Effector memory CD4-positive, alpha-beta T cell (primary cell): Measurements from ENCODE around the gene SAG.

Source experiments
- DNase-seq, 3 donors: peaks; one replicate each; pipeline ENCODE4 v3.0.0-alpha.2; 2020
- H3K27ac ChIP-seq: 2 replicates; pipeline ENCODE4 v1.7.0; 2013; ENCODE audit warnings: mild to moderate bottlenecking, low read length, moderate library complexity; ENCODE audit not compliant: insufficient read depth, poor library complexity, severe bottlenecking
- H3K27me3 ChIP-seq: replicated peaks from 2 replicates; pipeline ENCODE4 v1.7.0; 2013; ENCODE audit warnings: mild to moderate bottlenecking, low read length; ENCODE audit not compliant: insufficient read depth, control insufficient read depth, poor library complexity, severe bottlenecking
- H3K36me3 ChIP-seq: 2 replicates; pipeline ENCODE4 v1.7.0; 2013; ENCODE audit warnings: mild to moderate bottlenecking, low read length, moderate library complexity; ENCODE audit not compliant: control insufficient read depth, insufficient read depth
- H3K4me1 ChIP-seq: 2 replicates; pipeline ENCODE4 v1.7.0; 2013; ENCODE audit warnings: low read length, mild to moderate bottlenecking; ENCODE audit not compliant: control insufficient read depth, insufficient read depth, poor library complexity, severe bottlenecking
- H3K4me3 ChIP-seq: 2 replicates; pipeline ENCODE4 v1.7.0; 2013; ENCODE audit warnings: low read length, low read depth, mild to moderate bottlenecking; ENCODE audit not compliant: insufficient read depth, poor library complexity, severe bottlenecking
- H3K9me3 ChIP-seq: 2 replicates; pipeline ENCODE4 v1.7.0; 2013; ENCODE audit warnings: mild to moderate bottlenecking, low read length, moderate library complexity; ENCODE audit not compliant: control insufficient read depth

The SAG gene

DNA sequence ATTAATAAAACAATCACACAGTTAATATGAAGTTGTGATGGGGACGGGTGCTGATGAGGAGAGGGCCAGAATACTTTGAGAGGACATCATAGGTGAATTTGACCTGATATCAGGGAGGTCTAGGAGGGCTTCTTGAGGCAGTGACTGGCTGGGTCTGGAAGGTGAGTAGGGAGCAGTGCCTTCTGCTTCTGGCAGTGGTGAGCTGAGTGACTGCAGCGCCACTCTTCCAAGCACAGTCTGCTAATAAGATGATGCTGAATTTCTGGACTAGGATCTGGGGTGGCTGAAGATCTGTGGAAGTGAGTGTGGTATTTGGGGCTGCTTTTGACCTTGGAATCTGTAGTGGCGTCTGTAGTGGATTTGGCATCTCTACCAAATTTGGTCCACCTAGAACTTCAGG, 52.2 kb downstream of the SAG start:
- no peak for DNase-seq
- no peaks in the 10 kb centered on the region for H3K9me3 ChIP-seq
- peaks cover 19% of the 10 kb centered on the region for H3K4me1 ChIP-seq
- no peak overlapping the region for H3K27ac ChIP-seq
- no peaks in the 10 kb centered on the region for H3K36me3 ChIP-seq
- no peak overlapping the region for H3K4me3 ChIP-seq
- no peaks in the 10 kb centered on the region for H3K27me3 ChIP-seq

DNA sequence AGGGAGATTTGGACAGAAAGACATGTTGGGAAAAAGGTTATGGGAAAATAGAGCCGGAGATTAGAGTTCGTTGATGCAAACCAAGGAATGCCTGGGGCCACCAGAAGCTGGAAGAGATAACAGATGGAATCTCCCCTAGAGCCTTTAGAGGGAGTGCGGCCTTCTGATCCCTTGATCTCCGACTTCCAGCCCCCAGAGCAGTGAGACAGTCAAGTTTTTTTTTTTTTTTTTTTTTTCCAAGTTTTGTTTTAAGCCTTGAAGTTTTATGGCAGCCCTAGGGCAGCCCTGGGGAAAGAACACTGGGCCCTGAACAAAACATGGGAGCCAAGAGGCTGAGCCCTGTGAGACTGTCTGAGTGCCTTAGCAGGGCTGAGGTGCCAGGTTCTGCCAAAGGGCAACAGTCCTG, 53.2 kb downstream of the SAG start:
- H3K4me1 ChIP-seq, result peaks cover 13% of the 10 kb centered on the region
- DNase-seq, result no peak
- no peak overlapping the region for H3K4me3 ChIP-seq
- no peaks in the 10 kb centered on the region for H3K36me3 ChIP-seq
- H3K27ac ChIP-seq, result no peak overlapping the region
- H3K27me3 ChIP-seq, result no peaks in the 10 kb centered on the region
- H3K9me3 ChIP-seq, result no peaks in the 10 kb centered on the region

DNA sequence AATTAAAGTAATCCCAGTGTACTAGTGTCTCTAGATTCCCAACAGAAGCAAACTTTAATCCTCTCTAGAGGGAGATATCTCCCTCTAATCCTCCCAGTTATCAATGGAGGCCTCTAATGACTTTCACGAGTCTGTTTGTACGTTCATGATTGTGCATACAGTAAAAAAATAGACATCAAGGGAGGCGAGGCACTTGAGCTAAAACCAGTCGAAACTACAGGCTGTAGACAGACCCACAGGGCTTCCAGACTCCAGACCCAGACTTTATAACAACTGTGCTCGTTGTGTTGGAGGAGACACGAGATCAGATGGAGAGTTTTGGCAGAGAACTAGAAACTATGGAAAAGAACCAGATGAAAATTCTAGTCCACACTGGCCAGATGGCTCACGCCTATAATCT, 53.7 kb downstream of the SAG start:
- no peak overlapping the region for H3K4me3 ChIP-seq
- H3K9me3 ChIP-seq, result no peaks in the 10 kb centered on the region
- H3K27ac ChIP-seq, result no peak overlapping the region
- no peaks in the 10 kb centered on the region for H3K27me3 ChIP-seq
- H3K36me3 ChIP-seq, result no peaks in the 10 kb centered on the region
- no peak for DNase-seq
- H3K4me1 ChIP-seq, result peaks cover 8% of the 10 kb centered on the region

DNA sequence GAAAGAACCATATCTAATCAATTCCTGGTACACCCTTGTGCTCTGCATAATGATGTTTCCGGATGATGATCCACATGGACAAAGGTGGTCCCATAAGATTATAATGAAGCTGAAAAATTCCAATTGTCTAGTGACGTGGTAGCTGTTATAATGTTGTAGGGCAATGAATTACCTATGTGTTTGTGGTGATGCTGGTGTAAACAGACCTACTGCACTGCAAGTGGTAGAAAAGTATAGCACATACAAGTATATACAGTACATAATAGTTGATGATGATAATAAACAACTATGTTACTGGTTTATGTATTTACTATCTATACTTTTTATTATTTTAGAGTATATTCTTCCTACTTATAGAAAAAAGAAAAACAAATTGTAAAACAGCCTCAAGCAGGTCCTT, 55.1 kb downstream of the SAG start:
- Histone ChIP-seq H3K4me1 (no peaks in the 10 kb centered on the region), H3K36me3 (no peaks in the 10 kb centered on the region), H3K9me3 (no peaks in the 10 kb centered on the region), H3K27ac (no peak overlapping the region), H3K27me3 (no peaks in the 10 kb centered on the region), H3K4me3 (no peak overlapping the region)
- no peak for DNase-seq

DNA sequence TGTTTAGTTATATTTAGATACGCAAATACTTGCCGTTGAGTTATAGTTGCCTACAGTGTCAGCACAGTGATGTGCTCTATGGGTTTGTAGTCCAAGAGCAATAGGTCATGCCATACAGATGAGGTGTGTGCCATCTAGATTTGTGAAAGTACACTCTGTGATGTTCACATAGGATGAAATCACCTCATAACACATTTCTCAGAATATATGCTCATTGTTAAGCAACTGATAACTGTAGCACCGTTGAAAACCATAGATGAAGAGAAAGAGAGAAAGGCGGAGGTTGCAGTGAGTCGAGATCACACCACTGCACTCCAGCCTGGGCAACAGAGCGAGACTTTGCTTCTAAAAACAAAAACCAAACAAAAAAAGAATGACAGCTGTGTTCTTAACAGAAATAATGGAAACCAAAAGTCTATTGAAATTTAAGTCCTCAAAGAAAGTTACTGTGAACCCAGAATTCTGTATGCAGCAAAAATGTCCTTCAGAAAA, 56.2 kb downstream of the SAG start:
- no peak for DNase-seq
- Histone ChIP-seq H3K9me3 (no peaks in the 10 kb centered on the region), H3K36me3 (no peaks in the 10 kb centered on the region), H3K27me3 (no peaks in the 10 kb centered on the region), H3K27ac (no peak overlapping the region), H3K4me3 (no peak overlapping the region), H3K4me1 (no peaks in the 10 kb centered on the region)

DNA sequence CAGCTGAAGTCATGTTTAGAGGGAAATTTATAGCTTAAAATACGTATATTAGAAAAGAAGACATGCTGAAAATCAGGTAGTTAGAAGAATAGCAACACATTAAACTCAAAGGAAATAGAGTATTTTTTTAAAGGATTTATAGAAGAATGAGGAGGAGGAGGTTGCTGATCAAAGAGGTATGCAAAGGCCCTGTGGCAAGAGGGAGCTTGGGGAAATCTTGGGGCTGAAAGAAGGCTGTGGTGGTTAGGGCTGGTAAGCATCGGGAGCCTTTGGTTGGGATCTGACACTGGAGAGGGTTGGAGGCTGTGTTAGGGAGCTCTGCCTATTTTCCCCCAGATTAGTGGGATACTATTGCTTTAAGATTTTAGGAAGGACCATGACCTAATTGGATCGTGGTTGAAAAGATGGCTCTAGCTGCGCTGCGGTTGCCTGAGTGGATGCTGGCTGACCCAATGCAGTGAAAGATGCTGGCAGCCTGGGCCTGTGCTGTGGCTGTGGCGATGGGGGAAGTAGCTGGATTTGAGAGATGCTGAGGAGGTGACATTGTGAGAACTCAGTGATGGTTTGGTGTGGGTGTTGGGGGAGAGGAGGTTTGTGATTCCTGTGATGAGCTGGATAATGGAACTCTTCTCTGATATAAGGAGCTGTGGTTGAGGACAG, 58.4 kb downstream of the SAG start:
- no peaks in the 10 kb centered on the region for H3K4me1 ChIP-seq
- H3K27me3 ChIP-seq, result no peaks in the 10 kb centered on the region
- H3K27ac ChIP-seq, result no peak overlapping the region
- H3K36me3 ChIP-seq, result no peaks in the 10 kb centered on the region
- no peaks in the 10 kb centered on the region for H3K9me3 ChIP-seq
- no peak for DNase-seq
- no peak overlapping the region for H3K4me3 ChIP-seq

DNA sequence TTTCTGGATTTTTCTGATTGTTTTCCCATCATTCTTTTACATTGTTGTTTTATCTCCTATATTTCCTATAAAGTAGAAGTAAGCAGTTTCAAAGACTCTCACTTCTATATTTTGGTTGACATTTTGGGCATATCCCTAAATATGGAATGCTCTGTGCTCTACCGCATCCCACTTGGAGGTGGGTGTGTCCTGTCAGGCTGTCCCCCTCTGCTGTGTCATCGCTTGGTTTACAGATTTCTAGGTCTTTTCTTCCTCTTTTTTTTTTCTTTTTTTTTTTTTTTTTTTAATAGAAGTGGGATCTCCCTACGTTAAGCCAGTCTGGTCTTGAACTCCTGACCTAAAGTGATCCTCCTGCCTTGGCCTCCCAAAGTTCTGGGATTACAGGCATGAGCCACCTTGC, 60.0 kb downstream of the SAG start:
- Histone ChIP-seq H3K36me3 (no peaks in the 10 kb centered on the region), H3K4me3 (no peak overlapping the region), H3K27ac (no peak overlapping the region), H3K4me1 (no peaks in the 10 kb centered on the region), H3K9me3 (no peaks in the 10 kb centered on the region), H3K27me3 (no peaks in the 10 kb centered on the region)
- DNase-seq, result no peak

DNA sequence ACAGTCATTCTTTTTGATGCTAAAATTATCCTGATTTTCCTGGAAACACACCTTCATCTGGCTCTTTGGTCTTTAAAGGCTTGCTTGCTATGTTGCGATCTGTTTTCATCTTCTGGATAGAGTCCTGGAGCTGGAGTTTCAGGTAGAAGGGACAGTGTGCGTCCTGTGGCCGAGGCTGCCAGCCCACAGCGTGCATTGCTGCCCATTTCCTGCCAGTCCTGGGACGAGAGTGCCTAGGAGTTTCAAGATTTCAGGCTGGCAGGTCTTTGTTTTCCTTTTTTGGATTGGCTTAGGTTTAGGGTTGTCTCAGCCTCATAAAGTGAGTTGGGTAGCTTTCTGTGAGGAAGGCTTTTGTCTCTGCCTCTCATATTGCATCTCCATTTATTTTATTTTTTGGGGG, 61.1 kb downstream of the SAG start:
- Histone ChIP-seq H3K4me3 (no peak overlapping the region), H3K36me3 (no peaks in the 10 kb centered on the region), H3K4me1 (no peaks in the 10 kb centered on the region), H3K9me3 (no peaks in the 10 kb centered on the region), H3K27me3 (no peaks in the 10 kb centered on the region), H3K27ac (no peak overlapping the region)
- DNase-seq, result no peak

DNA sequence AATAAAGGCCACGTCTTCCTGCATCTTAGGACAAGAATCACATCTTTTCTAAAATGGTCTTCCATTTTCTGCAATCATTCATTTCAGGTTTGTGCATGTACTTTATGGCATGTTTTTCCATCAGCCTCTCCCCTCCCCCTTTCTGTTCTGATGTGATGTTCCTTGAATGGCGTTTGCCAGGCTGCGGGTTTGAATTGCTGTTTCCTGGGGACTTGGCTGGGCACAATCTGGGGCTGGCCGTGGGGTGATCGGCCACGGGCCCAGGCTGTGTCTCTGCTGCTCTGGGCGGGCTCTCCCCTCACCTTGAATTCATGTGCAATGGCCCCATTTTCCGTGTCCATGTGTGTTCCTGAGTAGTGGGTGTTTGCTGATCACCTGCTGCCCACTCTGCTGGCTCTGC, 61.8 kb downstream of the SAG start:
- no peaks in the 10 kb centered on the region for H3K36me3 ChIP-seq
- no peaks in the 10 kb centered on the region for H3K9me3 ChIP-seq
- H3K27me3 ChIP-seq, result no peaks in the 10 kb centered on the region
- DNase-seq, result no peak
- H3K27ac ChIP-seq, result no peak overlapping the region
- no peaks in the 10 kb centered on the region for H3K4me1 ChIP-seq
- H3K4me3 ChIP-seq, result no peak overlapping the region

DNA sequence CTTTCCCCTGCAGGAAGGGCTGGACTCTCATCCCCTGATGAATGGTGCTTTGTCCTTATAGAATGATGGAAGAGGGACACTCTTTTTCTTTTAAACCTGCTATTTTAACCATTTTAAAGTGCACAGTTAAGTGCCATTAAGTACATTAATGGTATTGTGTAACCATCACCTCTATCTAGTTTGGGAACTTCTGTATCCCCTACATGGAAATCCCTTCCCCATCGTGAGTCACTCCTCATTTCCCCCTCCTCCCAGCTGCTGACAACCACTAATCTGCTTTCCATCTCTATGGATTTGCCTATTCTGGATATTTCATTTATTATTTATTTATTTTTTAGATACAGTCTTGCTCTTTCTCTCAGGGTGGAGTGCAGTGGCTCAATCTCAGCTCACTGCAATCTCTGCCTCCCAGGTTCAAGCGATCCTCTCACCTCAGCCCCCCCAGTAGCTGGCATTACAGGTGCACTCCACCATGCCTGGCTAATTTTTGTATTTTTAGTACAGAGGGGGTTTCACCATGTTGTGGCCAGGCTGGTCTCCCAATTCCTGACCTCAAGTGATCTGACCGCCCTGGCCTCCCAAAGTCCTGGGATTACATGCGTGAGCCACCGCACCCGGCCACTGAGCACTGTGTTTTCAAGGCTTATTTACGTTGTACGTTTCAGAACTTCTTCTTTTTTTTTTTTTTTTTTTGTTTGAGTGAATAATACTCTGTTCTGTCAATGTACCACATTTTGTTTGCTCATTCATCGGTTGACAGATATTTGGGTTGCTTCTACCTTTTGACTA, 62.5 kb downstream of the SAG start:
- no peak for DNase-seq
- no peaks in the 10 kb centered on the region for H3K27me3 ChIP-seq
- H3K36me3 ChIP-seq, result no peaks in the 10 kb centered on the region
- H3K4me3 ChIP-seq, result no peak overlapping the region
- no peaks in the 10 kb centered on the region for H3K4me1 ChIP-seq
- no peak overlapping the region for H3K27ac ChIP-seq
- no peaks in the 10 kb centered on the region for H3K9me3 ChIP-seq
